ENCODE measurements around the gene PLEKHG7. TPM values are rescaled to one million over a fixed set of nuclear protein-coding genes. Genes with fewer than 3 reads are reported as not detected.

PLEKHG7 gene
- total RNA-seq, result 0.13 TPM in 1 of 2 replicates, not detected in the other

GRCh38 chr12:92702754-92703679 lies at the start of gene PLEKHG7:
Gene PLEKHG7, plus strand, starts transcription at chr12:92702989. Its CDS starts 3,643 bp downstream, at chr12:92706632.

Other genes with a start within 250 kb of the PLEKHG7 start
- gene EEA1, start 226.3 kb downstream of the PLEKHG7 start, total RNA-seq, result 12.8 and 13.9 TPM in 2 replicates

Measured in epithelial cell of alveolus of lung (primary cell).